Measurements from ENCODE around the gene UBC. TPM values are rescaled to one million over a fixed set of nuclear protein-coding genes. Genes with fewer than 3 reads are reported as not detected.
"Not testable (repeated sequence)": the region's sequence is repeated elsewhere in the genome, so short reads cannot be mapped to it uniquely, and the experiment has no call there.

Gene UBC
- total RNA-seq, 1 donor from 2014 or later: 1,059 TPM

GRCh38 chr12:124938108-124938507 is 23.7 kb upstream of the UBC start:
- intact Hi-C loops (cut with micrococcal nuclease): no loop called here

DNA sequence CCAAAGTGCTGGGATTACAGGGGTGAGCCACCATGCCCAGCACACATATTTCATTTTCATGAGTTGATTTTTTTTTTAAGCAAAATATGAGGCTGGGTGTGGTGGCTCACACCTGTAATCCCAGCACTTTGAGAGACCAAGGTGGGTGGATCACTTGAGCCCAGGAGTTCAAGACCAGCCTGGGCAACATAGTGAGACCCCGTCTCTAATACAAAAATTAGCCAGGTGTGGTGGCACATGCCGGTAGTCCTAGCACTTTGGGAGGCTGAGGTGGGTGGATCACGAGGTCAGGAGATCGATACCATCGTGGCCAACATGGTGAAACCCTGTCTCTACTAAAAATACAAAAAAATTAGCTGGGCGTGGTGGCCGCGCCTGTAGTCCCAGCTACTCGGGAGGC is 17.1 kb upstream of the UBC start:
- intact Hi-C loops (cut with micrococcal nuclease): not testable (repeated sequence)

GRCh38 chr12:124930586-124930985 is 16.1 kb upstream of the UBC start:
- intact Hi-C loops (cut with micrococcal nuclease): no loop called here

GRCh38 chr12:124929649-124930419 is 15.4 kb upstream of the UBC start:
- intact Hi-C loops (cut with micrococcal nuclease): loop anchor here (10.0 kb wide), 2 partner anchors 1215 to 1475 kb away; partner anchors contain the start of genes ATP6V0A2 and SNRNP35

GRCh38 chr12:124928912-124929530 is 14.6 kb upstream of the UBC start:
- intact Hi-C loops (cut with micrococcal nuclease): loop anchor here (10.0 kb wide), 2 partner anchors 1214 to 1474 kb away; partner anchors contain the start of genes ATP6V0A2 and SNRNP35

DNA sequence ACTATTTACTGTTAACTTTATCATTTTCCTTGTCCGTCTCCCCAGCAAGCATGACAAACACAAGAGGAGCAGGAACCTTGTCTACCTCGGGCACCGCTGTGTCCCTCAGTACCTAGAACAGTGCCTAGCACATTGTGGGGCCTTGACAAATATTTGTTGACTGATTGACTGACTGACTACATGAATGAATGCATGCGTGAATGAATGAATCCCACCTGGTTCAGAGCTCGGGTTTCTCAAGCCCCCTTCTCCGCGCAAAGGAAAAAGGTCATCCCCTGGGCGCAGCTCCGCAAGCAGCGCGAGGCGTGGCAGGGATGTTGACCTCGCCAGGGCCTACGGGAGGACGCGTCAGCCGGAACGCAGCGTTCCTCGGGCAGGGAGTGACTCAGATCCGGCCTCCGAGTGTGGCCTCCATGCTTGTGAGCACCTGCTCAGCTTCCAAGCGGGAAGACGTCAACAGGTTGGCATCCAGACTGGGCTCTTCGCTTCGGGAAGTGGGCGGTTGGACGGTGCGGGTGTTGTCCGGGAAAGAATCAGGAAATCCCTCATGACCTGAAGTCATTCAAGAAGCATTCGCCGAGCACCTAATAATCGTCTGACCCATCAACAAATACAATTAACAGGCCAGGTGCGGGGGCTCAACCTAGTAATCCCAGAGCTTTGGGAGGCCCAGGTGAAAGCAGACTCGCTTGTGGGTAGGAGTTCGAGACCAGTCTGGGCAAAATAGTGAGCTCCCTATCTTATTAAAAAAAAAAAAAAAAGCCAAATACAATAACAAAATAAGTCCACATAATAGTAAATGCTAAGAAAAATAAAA is 13.9 kb upstream of the UBC start:
- intact Hi-C loops (cut with micrococcal nuclease): loop anchor here (10.0 kb wide), 2 partner anchors 1214 to 1474 kb away; partner anchors contain the start of genes ATP6V0A2 and SNRNP35

DNA sequence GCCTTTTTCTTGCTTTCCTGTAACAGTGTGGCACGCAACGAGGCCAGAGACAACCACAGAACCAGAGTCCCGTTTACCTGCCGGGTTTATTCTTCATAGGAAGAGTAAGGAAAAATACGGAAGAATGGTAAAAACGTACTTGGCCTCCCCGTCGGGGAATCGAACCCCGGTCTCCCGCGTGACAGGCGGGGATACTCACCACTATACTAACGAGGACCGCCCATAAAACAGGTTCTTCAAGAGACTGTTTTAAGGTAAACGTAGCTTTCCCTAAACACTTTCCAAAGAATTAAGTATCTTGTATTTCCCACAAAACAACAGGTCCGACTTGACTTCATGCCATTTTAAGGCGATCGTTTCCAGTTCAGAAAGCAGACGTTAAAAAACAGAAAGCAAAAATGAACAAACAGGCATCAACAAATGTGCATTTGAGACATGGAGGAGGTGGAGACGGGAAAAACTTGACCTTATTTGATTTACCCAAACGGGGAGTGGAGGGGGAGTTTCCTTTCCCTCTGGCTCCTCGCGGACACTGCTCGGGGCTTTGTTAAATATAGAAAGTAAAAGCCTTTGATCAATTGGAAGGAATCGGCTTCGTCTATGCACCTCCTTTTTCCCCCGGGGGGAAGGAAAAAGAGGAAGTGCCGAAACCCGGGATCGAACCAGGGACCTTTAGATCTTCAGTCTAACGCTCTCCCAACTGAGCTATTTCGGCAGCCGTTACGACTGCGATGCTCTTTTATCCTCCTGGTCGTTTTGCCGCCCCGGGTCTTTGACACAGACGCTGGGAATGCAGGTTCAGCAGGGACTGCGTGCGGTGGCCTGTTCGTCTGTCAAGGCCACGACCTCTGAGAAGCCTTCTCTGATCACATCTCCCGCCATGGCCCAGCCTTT is 13.0 kb upstream of the UBC start:
- intact Hi-C loops (cut with micrococcal nuclease): loop anchor here (1.0 to 10.0 kb wide), 6 partner anchors 10 to 1473 kb away; partner anchors contain the start of genes ATP6V0A2, DHX37 and SNRNP35

GRCh38 chr12:124925782-124926181 is 11.3 kb upstream of the UBC start:
- intact Hi-C loops (cut with micrococcal nuclease): loop anchor here (10.0 kb wide), 2 partner anchors 1211 to 1471 kb away; partner anchors contain the start of genes ATP6V0A2 and SNRNP35

DNA sequence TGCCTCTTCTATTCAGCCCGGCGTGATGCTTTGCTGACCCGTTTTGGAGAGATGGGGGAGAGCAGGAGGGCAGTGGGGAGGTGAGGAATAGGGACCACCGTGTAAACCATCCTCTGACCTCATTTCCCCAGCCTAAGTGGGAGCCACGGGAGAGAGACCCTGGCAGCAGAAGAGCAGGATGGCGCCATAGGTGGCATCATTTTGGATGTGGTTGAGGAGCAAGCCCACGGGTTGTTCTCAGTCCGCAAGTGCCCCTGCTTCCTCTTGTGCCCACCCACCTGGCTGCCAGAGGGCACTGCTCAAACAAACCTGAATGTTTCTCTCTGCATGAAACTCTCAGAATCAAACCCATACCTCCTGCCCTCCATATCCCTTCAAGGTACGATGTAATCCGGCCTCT is 10.7 kb upstream of the UBC start:
- intact Hi-C loops (cut with micrococcal nuclease): loop anchor here (10.0 kb wide), 2 partner anchors 1210 to 1470 kb away; partner anchors contain the start of genes ATP6V0A2 and SNRNP35

DNA sequence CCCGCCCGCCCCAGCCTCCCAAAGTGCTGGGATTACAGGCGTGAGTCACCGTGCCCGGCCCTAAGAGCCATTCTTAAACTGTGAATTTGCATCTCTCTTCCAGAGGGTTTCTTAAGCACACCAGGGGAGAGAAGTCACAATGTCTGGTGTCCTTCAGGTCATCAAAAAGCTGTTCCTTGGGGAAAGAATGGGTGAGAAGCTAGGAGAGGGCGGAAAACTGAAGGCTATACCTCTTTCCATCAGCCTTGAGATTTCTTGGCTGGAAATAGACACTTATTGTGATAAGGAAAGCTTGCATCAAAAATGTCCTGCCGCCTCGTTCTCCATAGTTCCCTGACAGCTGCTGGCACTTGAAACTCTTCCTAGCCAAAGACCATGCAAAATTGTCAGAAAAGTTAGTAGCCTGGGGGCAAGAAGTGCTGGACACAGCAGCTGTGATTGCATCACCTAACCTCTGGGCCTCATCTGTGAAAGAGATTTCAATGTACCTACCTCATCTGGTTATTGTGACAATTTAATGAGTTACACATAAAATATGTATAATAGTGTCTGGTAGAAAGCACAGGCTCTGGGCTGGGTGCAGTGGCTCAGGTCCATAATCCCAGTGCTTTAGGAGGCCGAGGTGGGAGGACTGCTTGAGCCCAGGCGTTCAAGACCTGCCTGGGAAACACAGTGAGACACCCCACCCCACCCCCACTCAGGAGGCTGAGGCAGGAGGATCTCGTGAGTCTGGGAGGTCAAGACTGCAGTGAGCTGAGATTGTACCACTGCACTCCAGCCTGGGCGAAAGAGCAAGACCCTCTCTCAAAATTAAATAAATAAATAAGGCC is 9.7 kb upstream of the UBC start:
- intact Hi-C loops (cut with micrococcal nuclease): loop anchor here (5.0 to 10.0 kb wide), 3 partner anchors 1209 to 1557 kb away; partner anchors contain the start of genes ATP6V0A2 and SNRNP35

- intact Hi-C loops (cut with micrococcal nuclease): loop anchor here (1.0 to 10.0 kb wide), 6 partner anchors 15 to 1554 kb away; partner anchors contain the start of genes AACS, ATP6V0A2 and SNRNP35
Observed at GRCh38 chr12:124921200-124922031, 7.0 kb upstream of the UBC start.

DNA sequence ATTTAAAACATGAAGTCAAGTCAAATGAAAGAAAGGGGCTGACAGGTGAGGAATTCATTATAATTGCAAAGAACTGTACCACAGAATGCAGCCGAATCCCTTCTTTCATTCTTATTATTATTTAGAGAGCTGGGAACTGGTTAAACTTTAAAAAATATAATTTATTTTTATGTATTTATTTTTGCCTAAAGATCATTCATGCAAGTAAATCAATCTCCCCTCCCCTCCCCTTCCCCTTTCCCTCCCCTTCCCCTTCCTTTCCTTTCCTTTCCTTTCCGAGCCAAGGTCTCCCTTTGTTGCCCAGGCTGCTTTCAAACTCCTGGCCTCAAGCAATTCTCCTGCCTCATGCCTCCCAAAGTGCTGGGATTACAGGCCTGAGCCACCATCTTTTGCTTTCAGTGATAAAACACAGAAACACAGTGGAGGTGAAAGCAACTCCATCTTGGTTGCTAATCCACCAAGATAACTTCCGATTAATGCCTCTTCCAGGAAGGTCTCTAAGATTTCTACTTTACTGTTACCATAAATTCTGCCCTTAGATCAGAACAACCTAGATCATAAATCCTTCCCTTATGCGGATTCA is 6.0 kb upstream of the UBC start:
- intact Hi-C loops (cut with micrococcal nuclease): loop anchor here (2.0 to 10.0 kb wide), 5 partner anchors 14 to 1553 kb away; partner anchors contain the start of genes AACS, ATP6V0A2 and SNRNP35

DNA sequence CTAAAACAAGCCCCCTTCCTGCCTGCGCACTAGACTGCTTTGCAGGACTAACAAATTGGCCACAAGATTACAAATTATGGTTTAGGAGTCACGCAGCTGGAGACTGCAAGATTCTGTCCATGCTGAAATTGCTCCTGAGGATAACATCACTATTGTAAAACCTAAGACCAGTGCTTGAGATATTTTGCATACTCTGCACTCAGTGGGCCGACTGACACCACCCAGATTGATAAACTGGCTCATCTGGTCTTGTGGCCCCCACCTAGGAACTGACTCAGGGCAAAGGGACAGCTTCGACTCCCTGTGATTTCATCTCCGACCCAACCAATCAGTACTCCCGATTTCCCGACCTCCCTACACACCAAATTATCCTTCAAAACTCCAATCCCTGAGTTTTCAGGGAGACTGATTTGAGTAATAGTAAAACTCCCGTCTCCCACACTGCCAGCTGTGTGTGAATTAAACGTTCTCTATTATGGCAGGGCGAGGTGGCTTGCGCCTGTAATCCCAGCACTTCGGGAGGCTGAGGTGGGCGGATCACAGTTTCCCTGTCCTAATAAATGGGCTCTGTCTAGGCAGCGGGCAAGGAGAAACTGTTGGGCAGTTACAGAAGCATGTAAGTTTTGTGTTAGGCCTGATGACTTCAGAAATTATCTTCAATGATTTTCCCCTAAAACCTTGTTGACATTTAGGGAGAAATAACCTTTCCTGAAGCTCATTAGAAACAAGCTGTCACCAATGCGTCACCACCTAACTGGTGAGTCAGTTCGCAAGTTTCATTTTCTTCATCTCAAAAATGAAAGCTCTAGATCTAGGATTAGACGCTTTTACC is 5.3 kb upstream of the UBC start:
- intact Hi-C loops (cut with micrococcal nuclease): loop anchor here (1.0 to 10.0 kb wide), 7 partner anchors 13 to 1552 kb away; partner anchors contain the start of genes AACS, ATP6V0A2, BRI3BP and NCOR2

GRCh38 chr12:124918622-124918988 is 4.2 kb upstream of the UBC start:
- intact Hi-C loops (cut with micrococcal nuclease): loop anchor here (5.0 kb wide), 1 partner anchor 351 kb away; the partner anchor contains the start of gene NCOR2

- intact Hi-C loops (cut with micrococcal nuclease): loop anchor here (1.0 to 5.0 kb wide), 4 partner anchors 9 to 351 kb away; partner anchors contain the start of genes DHX37 and NCOR2
Observed at GRCh38 chr12:124917841-124918621, 3.6 kb upstream of the UBC start.

Data from T-helper 1 cell treated with Interleukin-12 subunit alpha and Interleukin-12 subunit beta and Interleukin-4 antibody, amounts not matched to agents 30 ng/mL and 1 ng/mL, for 36 hours (primary cell).